Prostate gland (tissue), 2 donors: Measurements from ENCODE around the gene PDE6G. TPM values are rescaled to one million over a fixed set of nuclear protein-coding genes. Genes with fewer than 3 reads are reported as not detected.

Source experiments
- DNase-seq: peaks from one replicate; pipeline ENCODE4 v3.0.0-alpha.2; 2019; ENCODE audit warnings: low spot score
- H3K27ac ChIP-seq, 2 donors: fragments of 200-600 bp; sonication (generic); 2 replicates each; pipeline ENCODE4 v1.5.1; 2017 to 2019
- H3K27me3 ChIP-seq: fragments of 200-600 bp; sonication (generic); replicated peaks from 2 replicates; pipeline ENCODE4 v1.5.1; 2019; ENCODE audit not compliant: insufficient read depth
- H3K36me3 ChIP-seq, 2 donors: fragments of 200-600 bp; sonication (generic); 1 replicate in 1 of 2; 2 replicates in 1 of 2; pipeline versions ENCODE4 v1.5.1 to v1.8.1; 2017 to 2019
- H3K4me1 ChIP-seq: fragments of 200-600 bp; sonication (generic); replicated peaks from 2 replicates; pipeline ENCODE4 v1.5.1; 2019
- H3K4me3 ChIP-seq, 2 donors: fragments of 200-600 bp; sonication (generic); 2 replicates each; pipeline ENCODE4 v1.5.1; 2017 to 2019
- H3K9me3 ChIP-seq: fragments of 200-600 bp; sonication (generic); 2 replicates; pipeline ENCODE4 v1.5.1; 2017
- POLR2A ChIP-seq: fragments of 450-650 bp; IDR thresholded peaks from one replicate; pipeline ENCODE4 v1.6.1; 2016; ENCODE audit warnings: antibody characterized with exemption, mild to moderate bottlenecking
- POLR2AphosphoS5 ChIP-seq: sonication (generic); formaldehyde crosslinking; IDR thresholded peaks from one replicate; pipeline ENCODE4 v1.6.1; 2017; ENCODE audit warnings: antibody characterized with exemption
- WGBS: methylation state at CpG from one replicate; pipeline ENCODE4 v1.1.5; 2018; 5-methylcytosine and 5-hydroxymethylcytosine counted together
- intact Hi-C: fragments of 100-400 bp; cut with DNase I; formaldehyde crosslinking; loops from one replicate; pipeline ENCODE4 v1.14.2; 2022
- total RNA-seq, 2 donors: library from RNA; depleted of rRNA; stranded (reverse); fragments of >200 nt; gene quantifications; one replicate each; pipeline ENCODE4 v1.1.0, GENCODE V29; 2016
- TF ChIP-seq, protein P1 (sequence below), 4 experiments: fragments of 200-600 bp in 2 of 4; fragments of 450-650 bp in 2 of 4; sonication (generic) in 2 of 4; IDR thresholded peaks; 1 replicate in 3 of 4; 2 replicates in 1 of 4; pipeline ENCODE4 v1.5.1; 2016 to 2019; ENCODE audit warnings: antibody characterized with exemption in 4 of 4, mild to moderate bottlenecking in 2 of 4, moderate library complexity in 2 of 4

Gene PDE6G
- total RNA-seq, 2 donors from 2014 or later = not detected

DNA sequence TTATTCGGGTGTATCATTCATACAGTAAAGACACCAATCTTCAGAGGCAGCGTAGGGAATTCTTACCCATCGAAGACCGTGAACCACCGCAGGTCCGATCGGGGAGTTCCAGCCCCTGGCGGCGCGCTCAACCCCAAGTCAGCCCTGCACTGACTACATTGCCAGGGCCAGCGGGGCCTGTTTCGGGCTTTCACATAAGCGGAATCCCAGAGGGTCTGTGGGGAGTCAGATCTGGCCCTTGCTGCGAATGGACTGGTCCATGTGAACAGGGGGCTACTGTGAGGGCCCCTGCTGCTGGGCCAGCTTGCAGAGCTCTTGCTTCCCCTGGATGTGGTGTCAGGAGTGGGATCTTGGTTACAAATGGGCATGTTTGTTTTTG lies 7.6 kb downstream of the PDE6G start:
- TF ChIP-seq POLR2A (no peak), POLR2AphosphoS5 (no peak)
- TF ChIP-seq, protein P1, sequence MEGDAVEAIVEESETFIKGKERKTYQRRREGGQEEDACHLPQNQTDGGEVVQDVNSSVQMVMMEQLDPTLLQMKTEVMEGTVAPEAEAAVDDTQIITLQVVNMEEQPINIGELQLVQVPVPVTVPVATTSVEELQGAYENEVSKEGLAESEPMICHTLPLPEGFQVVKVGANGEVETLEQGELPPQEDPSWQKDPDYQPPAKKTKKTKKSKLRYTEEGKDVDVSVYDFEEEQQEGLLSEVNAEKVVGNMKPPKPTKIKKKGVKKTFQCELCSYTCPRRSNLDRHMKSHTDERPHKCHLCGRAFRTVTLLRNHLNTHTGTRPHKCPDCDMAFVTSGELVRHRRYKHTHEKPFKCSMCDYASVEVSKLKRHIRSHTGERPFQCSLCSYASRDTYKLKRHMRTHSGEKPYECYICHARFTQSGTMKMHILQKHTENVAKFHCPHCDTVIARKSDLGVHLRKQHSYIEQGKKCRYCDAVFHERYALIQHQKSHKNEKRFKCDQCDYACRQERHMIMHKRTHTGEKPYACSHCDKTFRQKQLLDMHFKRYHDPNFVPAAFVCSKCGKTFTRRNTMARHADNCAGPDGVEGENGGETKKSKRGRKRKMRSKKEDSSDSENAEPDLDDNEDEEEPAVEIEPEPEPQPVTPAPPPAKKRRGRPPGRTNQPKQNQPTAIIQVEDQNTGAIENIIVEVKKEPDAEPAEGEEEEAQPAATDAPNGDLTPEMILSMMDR (IDR thresholded peaks at IDR 0.05) = no peak
- DNase-seq = no peak
- Histone ChIP-seq H3K27me3 (peaks cover 15% of the 10 kb centered on the region), H3K4me3 (no peak overlapping the region), H3K36me3 (no peaks in the 10 kb centered on the region), H3K9me3 (no peaks in the 10 kb centered on the region), H3K4me1 (no peaks in the 10 kb centered on the region), H3K27ac (no peak overlapping the region)
- WGBS = 74% methylated on average over 14 of the region's 14 CpGs
- intact Hi-C loops = no loop called here

DNA sequence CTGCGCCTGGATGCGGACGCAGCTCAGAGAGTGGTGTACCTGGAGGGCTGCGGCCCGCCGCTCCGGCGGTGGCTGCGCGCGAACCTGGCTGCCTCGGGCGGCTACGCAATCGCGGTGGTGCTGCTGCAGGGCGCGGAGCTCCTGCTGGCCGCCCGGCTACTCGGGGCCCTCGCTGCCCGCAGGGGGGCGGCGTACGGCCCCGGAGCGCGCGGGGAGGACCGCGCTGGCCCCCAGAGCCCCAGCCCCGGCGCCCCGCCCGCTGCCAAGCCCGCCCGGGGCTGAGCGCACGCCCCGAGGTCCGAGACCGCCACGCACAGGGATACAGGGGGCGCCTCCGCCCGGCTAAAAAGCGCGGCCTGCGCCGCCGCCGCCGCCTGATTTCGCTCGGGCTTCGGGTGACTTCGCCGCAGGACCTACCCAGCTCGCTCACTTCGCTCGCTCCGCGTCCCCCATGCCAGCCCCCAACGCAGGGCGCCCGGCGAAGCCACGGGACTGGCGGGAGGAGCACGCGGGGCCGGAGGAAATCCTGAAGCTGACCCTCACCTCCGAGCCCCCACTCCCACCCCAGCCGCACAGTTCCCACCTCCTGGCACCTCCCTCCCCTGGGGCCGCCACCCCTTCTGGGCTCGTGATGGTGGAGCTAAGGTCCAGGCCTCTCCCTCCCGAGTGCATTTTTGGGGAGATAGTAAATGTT lies 8.2 kb downstream of the PDE6G start:
- TF ChIP-seq POLR2A (no peak), POLR2AphosphoS5 (no peak)
- TF ChIP-seq, protein P1 (IDR thresholded peaks at IDR 0.05) = no peak
- H3K27me3 ChIP-seq = peaks cover 15% of the 10 kb centered on the region
- no peak for DNase-seq

DNA sequence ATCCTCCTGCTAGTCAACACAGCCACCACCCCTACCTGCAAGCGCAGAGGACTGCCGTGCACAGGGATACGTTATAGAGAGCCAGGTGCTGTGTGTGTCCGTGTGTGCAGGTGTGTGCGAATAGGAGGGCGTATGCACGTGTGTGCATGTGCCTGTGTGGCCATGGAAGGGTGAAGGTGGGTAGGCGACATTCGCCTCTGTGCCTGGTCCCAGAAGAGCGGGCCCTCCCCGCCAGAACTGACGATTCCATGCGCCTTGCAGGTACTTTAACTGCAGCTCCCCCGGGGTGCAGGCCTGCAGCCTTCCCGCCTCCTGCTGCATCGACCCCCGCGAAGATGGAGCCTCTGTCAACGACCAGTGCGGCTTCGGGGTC lies 8.7 kb downstream of the PDE6G start:
- Histone ChIP-seq H3K27ac (no peak overlapping the region), H3K9me3 (no peaks in the 10 kb centered on the region), H3K4me1 (no peaks in the 10 kb centered on the region), H3K36me3 (no peaks in the 10 kb centered on the region), H3K4me3 (no peak overlapping the region), H3K27me3 (peaks cover 15% of the 10 kb centered on the region)
- intact Hi-C loops = no loop called here
- 29% methylated on average over 13 of the region's 21 CpGs for WGBS
- DNase-seq = no peak
- TF ChIP-seq, protein P1 (IDR thresholded peaks at IDR 0.05) = no peak
- TF ChIP-seq POLR2A = no peak

More for the DNA sequence above, 8.2 kb downstream of the PDE6G start:
- no peaks in the 10 kb centered on the region for H3K9me3 ChIP-seq
- no peaks in the 10 kb centered on the region for H3K36me3 ChIP-seq
- H3K27ac ChIP-seq = no peak overlapping the region
- intact Hi-C loops = no loop called here
- no peaks in the 10 kb centered on the region for H3K4me1 ChIP-seq
- no peak overlapping the region for H3K4me3 ChIP-seq
- 5% methylated on average over 67 of the region's 78 CpGs for WGBS

DNA sequence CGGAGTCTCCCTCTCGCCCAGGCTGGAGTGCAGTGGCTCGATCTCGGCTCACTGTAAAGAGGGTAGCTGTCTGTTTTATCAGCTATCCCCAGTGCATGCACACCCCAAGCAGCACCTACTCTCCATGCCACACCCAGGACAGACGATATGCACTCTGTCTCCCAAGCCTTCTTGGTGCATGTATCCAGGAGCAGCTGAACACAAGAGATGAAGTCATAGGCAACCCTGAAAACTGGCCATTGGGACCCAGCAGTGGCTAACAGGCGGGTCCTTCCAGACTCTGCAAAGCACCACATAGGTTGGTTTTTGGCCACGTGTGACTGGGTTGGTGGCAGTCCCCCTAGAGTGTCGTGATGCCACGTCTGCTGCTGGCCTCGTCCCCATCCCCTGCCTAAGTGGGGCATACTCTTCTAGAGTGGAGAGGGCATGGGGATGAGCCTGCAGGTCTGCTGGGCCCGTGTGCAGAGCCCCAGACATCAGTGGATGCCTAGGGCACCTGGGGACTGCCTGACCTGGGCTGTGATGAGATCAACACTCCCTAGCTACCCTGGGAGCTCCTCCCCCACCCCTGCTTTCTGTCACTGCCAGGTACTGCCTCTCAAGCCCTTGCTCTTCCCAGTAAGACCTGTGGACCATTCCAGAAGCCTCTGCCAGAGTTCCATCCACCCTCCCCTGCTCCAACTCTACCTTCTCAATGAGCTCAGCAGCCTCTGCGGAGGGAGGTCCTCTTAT lies 9.3 kb downstream of the PDE6G start:
- TF ChIP-seq POLR2A = no peak
- no peak for TF ChIP-seq POLR2AphosphoS5
- TF ChIP-seq, protein P1 (IDR thresholded peaks at IDR 0.05) = no peak
- Histone ChIP-seq H3K9me3 (no peaks in the 10 kb centered on the region), H3K4me3 (no peak overlapping the region), H3K4me1 (no peaks in the 10 kb centered on the region), H3K27ac (no peak overlapping the region), H3K27me3 (peaks cover 15% of the 10 kb centered on the region), H3K36me3 (no peaks in the 10 kb centered on the region)
- intact Hi-C loops = no loop called here
- no peak for DNase-seq
- 71% methylated on average over 12 of the region's 12 CpGs for WGBS
